IMR-90 (cell line): Measurements from ENCODE around the gene C20orf202. TPM values are rescaled to one million over a fixed set of nuclear protein-coding genes. Genes with fewer than 3 reads are reported as not detected.

Source experiments
- ATAC-seq: fragments of 200-7000 bp; cut with Tn5 transposase; 2 replicates; pipeline ENCODE4 v1.9.1; 2020; ENCODE audit warnings: low read depth, mild to moderate bottlenecking, moderate library complexity
- BruUV-seq: library from RNA; stranded (reverse); fragments of 400-500 nt; replicated peaks from 2 replicates; lab custom pipeline; 2021; lab: Mats Ljungman, UMichigan
- CTCF ChIA-PET: fragments of 300-600 bp; formaldehyde crosslinking; extraction: SDS; loops from one replicate; lab custom pipeline; 2021; ENCODE audit warnings: antibody characterized with exemption; lab: Yijun Ruan, JAX
- POLR2A ChIA-PET: fragments of 300-600 bp; sonication (Branson Sonifier 250); formaldehyde crosslinking; loops from one replicate; lab custom pipeline; 2022; ENCODE audit warnings: antibody characterized with exemption; ENCODE audit not compliant: unreplicated experiment; lab: Charles Lee
- DNase-seq: peaks from one replicate; pipeline ENCODE4 v3.0.0; 2013
- H2AFZ ChIP-seq: replicated peaks from 2 replicates; pipeline ENCODE3; 2013; ENCODE audit warnings: low read length, mild to moderate bottlenecking; ENCODE audit not compliant: poor library complexity
- H2AK5ac ChIP-seq: 2 replicates; pipeline ENCODE4 v1.6.1; 2013; ENCODE audit warnings: low read depth, low read length, inconsistent platforms
- H2AK9ac ChIP-seq: replicated peaks from 2 replicates; pipeline ENCODE3; 2013; ENCODE audit warnings: mild to moderate bottlenecking, low read depth, low read length, moderate library complexity; ENCODE audit not compliant: poor library complexity
- H2BK120ac ChIP-seq: 2 replicates; pipeline ENCODE4 v1.6.1; 2013; ENCODE audit warnings: low read depth, low read length, inconsistent platforms
- H2BK15ac ChIP-seq: 3 replicates; pipeline ENCODE4 v1.6.1; 2013; ENCODE audit warnings: low read depth, low read length, inconsistent platforms
- H2BK20ac ChIP-seq: 2 replicates; pipeline ENCODE4 v1.6.1; 2013; ENCODE audit warnings: low read depth, mild to moderate bottlenecking, inconsistent platforms, low read length, moderate library complexity
- H2BK5ac ChIP-seq: 2 replicates; pipeline ENCODE4 v1.6.1; 2013; ENCODE audit warnings: mild to moderate bottlenecking, low read depth, low read length, inconsistent platforms; ENCODE audit not compliant: poor library complexity, severe bottlenecking
- H3K14ac ChIP-seq: replicated peaks from 2 replicates; pipeline ENCODE4 v1.6.1; 2013; ENCODE audit warnings: low read depth, low read length, inconsistent platforms
- H3K18ac ChIP-seq: 2 replicates; pipeline ENCODE4 v1.6.1; 2013; ENCODE audit warnings: low read depth, low read length, control low read depth
- H3K23ac ChIP-seq: 2 replicates; pipeline ENCODE4 v1.6.1; 2013; ENCODE audit warnings: low read depth, low read length, inconsistent platforms
- H3K27ac ChIP-seq: 2 replicates; pipeline ENCODE4 v1.5.1; 2013; ENCODE audit warnings: mild to moderate bottlenecking, control low read depth, low read length; ENCODE audit not compliant: insufficient read depth
- H3K27me3 ChIP-seq: 2 replicates; pipeline ENCODE4 v1.6.1; 2013; ENCODE audit warnings: low read length; ENCODE audit not compliant: control insufficient read depth, insufficient read depth
- H3K36me3 ChIP-seq: 2 replicates; pipeline ENCODE4 v1.6.1; 2013; ENCODE audit warnings: low read length, mixed read lengths; ENCODE audit not compliant: control insufficient read depth, insufficient read depth
- H3K4ac ChIP-seq: 2 replicates; pipeline ENCODE4 v1.6.1; 2013; ENCODE audit warnings: low read depth, low read length, inconsistent platforms
- H3K4me1 ChIP-seq: 2 replicates; pipeline ENCODE4 v1.6.1; 2013; ENCODE audit warnings: low read length, mixed read lengths; ENCODE audit not compliant: control insufficient read depth, insufficient read depth
- H3K4me2 ChIP-seq: 2 replicates; pipeline ENCODE4 v1.6.1; 2013; ENCODE audit warnings: low read depth, mild to moderate bottlenecking, control low read depth, low read length, moderate library complexity
- H3K4me3 ChIP-seq: 2 replicates; pipeline ENCODE4 v1.5.1; 2013; ENCODE audit warnings: low read depth, mild to moderate bottlenecking, control low read depth, low read length, moderate library complexity; ENCODE audit not compliant: insufficient read depth
- H3K56ac ChIP-seq: 2 replicates; pipeline ENCODE4 v1.6.1; 2013; ENCODE audit warnings: low read length, inconsistent platforms; ENCODE audit not compliant: insufficient read depth; ENCODE audit errors: extremely low read depth
- H3K79me1 ChIP-seq, 2 experiments: 2 replicates each; pipeline ENCODE4 v1.6.1; 2013; ENCODE audit warnings: low read length in 2 of 2, inconsistent platforms in 1 of 2, low read depth in 1 of 2
- H3K9ac ChIP-seq: 2 replicates; pipeline ENCODE4 v1.6.1; 2013; ENCODE audit warnings: low read depth, low read length, control low read depth
- H3K9me1 ChIP-seq: 2 replicates; pipeline ENCODE4 v1.6.1; 2013; ENCODE audit warnings: low read length, inconsistent platforms; ENCODE audit not compliant: insufficient read depth
- H3K9me3 ChIP-seq: 2 replicates; pipeline ENCODE4 v1.6.1; 2013; ENCODE audit warnings: low read length; ENCODE audit not compliant: control insufficient read depth, insufficient read depth
- H4K20me1 ChIP-seq: 2 replicates; pipeline ENCODE4 v1.6.1; 2013; ENCODE audit warnings: low read length, inconsistent platforms; ENCODE audit not compliant: insufficient read depth
- H4K5ac ChIP-seq: 2 replicates; pipeline ENCODE4 v1.6.1; 2013; ENCODE audit warnings: mild to moderate bottlenecking, low read depth, low read length, control low read depth
- H4K8ac ChIP-seq, 2 experiments: 2 replicates each; pipeline ENCODE4 v1.6.1; 2013; ENCODE audit warnings: low read depth in 2 of 2, low read length in 2 of 2, control low read depth in 1 of 2, inconsistent platforms in 1 of 2
- H4K91ac ChIP-seq: 2 replicates; pipeline ENCODE4 v1.6.1; 2013; ENCODE audit warnings: low read depth, low read length, inconsistent platforms; ENCODE audit not compliant: insufficient read depth
- BHLHE40 ChIP-seq: fragments of 150-350 bp; IDR thresholded peaks from 2 replicates; pipeline ENCODE4 v1.6.1; 2016; ENCODE audit warnings: mild to moderate bottlenecking, low read depth, low read length
- CEBPB ChIP-seq: IDR thresholded peaks from 2 replicates; pipeline ENCODE4 v1.6.1; 2012; ENCODE audit warnings: low read depth, low read length, improper control_type of control experiment
- CHD1 ChIP-seq: IDR thresholded peaks from 2 replicates; pipeline ENCODE4 v1.6.1; 2012; ENCODE audit warnings: low read depth, low read length, improper control_type of control experiment
- CTCF ChIP-seq: conservative IDR thresholded peaks from 2 replicates; pipeline ENCODE4 v1.5.1; 2012; ENCODE audit warnings: mild to moderate bottlenecking, low read depth, low read length, improper control_type of control experiment
- ELK1 ChIP-seq: fragments of 150-350 bp; IDR thresholded peaks from 2 replicates; pipeline ENCODE4 v1.6.1; 2016; ENCODE audit warnings: low read depth, mild to moderate bottlenecking, low read length, moderate library complexity, borderline replicate concordance
- FOS ChIP-seq: fragments of 150-350 bp; IDR thresholded peaks from 2 replicates; pipeline ENCODE4 v1.6.1; 2016; ENCODE audit warnings: low read depth, low read length
- MAFK ChIP-seq: IDR thresholded peaks from 2 replicates; pipeline ENCODE4 v1.6.1; 2012; ENCODE audit warnings: low read depth, low read length, improper control_type of control experiment
- MAZ ChIP-seq: IDR thresholded peaks from 2 replicates; pipeline ENCODE4 v1.6.1; 2012; ENCODE audit warnings: low read depth, mild to moderate bottlenecking, low read length, improper control_type of control experiment, moderate library complexity, borderline replicate concordance
- MXI1 ChIP-seq: IDR thresholded peaks from 2 replicates; pipeline ENCODE4 v1.6.1; 2012; ENCODE audit warnings: low read depth, mild to moderate bottlenecking, low read length, moderate library complexity, borderline replicate concordance
- NFE2L2 ChIP-seq: fragments of 150-350 bp; IDR thresholded peaks from 2 replicates; pipeline ENCODE4 v1.6.1; 2016; ENCODE audit warnings: low read depth, mild to moderate bottlenecking, low read length
- POLR2A ChIP-seq: IDR thresholded peaks from 2 replicates; pipeline ENCODE4 v1.6.1; 2012; ENCODE audit warnings: mild to moderate bottlenecking, low read depth, low read length
- RAD21 ChIP-seq: IDR thresholded peaks from 2 replicates; pipeline ENCODE4 v1.6.1; 2012; ENCODE audit warnings: low read length, improper control_type of control experiment
- RCOR1 ChIP-seq: IDR thresholded peaks from 2 replicates; pipeline ENCODE4 v1.6.1; 2012; ENCODE audit warnings: mild to moderate bottlenecking, low read length, improper control_type of control experiment; ENCODE audit not compliant: insufficient replicate concordance
- RFX5 ChIP-seq: IDR thresholded peaks from 2 replicates; pipeline ENCODE4 v1.8.0; 2012; ENCODE audit warnings: low read depth, mild to moderate bottlenecking, low read length, moderate library complexity
- SMC3 ChIP-seq: fragments of 150-350 bp; IDR thresholded peaks from 2 replicates; pipeline ENCODE4 v1.6.1; 2016; ENCODE audit warnings: low read depth, mild to moderate bottlenecking, antibody characterized with exemption, low read length, moderate library complexity
- USF2 ChIP-seq: fragments of 150-350 bp; IDR thresholded peaks from 2 replicates; pipeline ENCODE4 v1.6.1; 2017; ENCODE audit warnings: mild to moderate bottlenecking, antibody characterized with exemption, low read length, low read depth
- WGBS, 2 experiments: methylation state at CpG; one replicate each; pipeline versions ENCODE4 v1.1.5 to v1.1.7; 2013; ENCODE audit warnings: missing lambda C conversion rate in 2 of 2; ENCODE audit not compliant: insufficient read length in 1 of 2; ENCODE audit errors: extremely low coverage in 2 of 2; 5-methylcytosine and 5-hydroxymethylcytosine counted together
- dilution Hi-C: fragments of 300-500 bp; cut with HindIII; formaldehyde crosslinking; loops from one replicate; pipeline ENCODE4 v1.14.3; 2018; ENCODE audit warnings: low sequenced_read_pairs; ENCODE audit not compliant: unreplicated experiment
- in situ Hi-C: fragments of 300-500 bp; cut with MboI; formaldehyde crosslinking; loops from 3 replicates; pipeline ENCODE4 v1.14.3; 2019; ENCODE audit warnings: low sequenced_read_pairs, inconsistent platforms, mixed read lengths
- intact Hi-C: fragments of 100-400 bp; cut with micrococcal nuclease; formaldehyde crosslinking; loops from 2 replicates; pipeline ENCODE4 v1.10.0; 2022
- polyA plus RNA-seq, 3 experiments: library from polyadenylated mRNA; depleted of rRNA; stranded (reverse); fragments of >200 nt; gene quantifications; 2 replicates each; pipeline ENCODE4 v1.2.3, GENCODE V29; 2012; ENCODE audit warnings: low replicate concordance in 1 of 3
- total RNA-seq: library from RNA; depleted of rRNA; stranded (reverse); fragments of >200 nt; gene quantifications from 2 replicates; pipeline ENCODE4 v1.2.3, GENCODE V29; 2012

Gene C20orf202
- total and polyA plus RNA-seq, 2 of the 4 experiments (the other 2 are of a cell fraction) = not detected

- Histone ChIP-seq H4K20me1 (peaks cover 22% of the 10 kb centered on the region; the same call in 1 of the 2 replicates), H4K5ac (no peak overlapping the region), H3K9me3 (no peaks in the 10 kb centered on the region), H3K79me1 (no peaks in the 10 kb centered on the region; a peak in 1 of 4 replicates), H2BK5ac (no peak overlapping the region), H2AK5ac (no peak overlapping the region), H2BK20ac (no peak overlapping the region), H3K9me1 (peaks cover 22% of the 10 kb centered on the region), H3K14ac (no peak overlapping the region), H3K9ac (no peak overlapping the region), H2AK9ac (no peak overlapping the region), H3K23ac (no peak overlapping the region), H3K4me2 (no peak overlapping the region), H2AFZ (no peak overlapping the region), H3K4me3 (no peak overlapping the region), H3K18ac (no peak overlapping the region), H3K36me3 (peaks cover 56% of the 10 kb centered on the region), H3K27me3 (no peaks in the 10 kb centered on the region), H2BK15ac (no peak overlapping the region), H3K27ac (no peak overlapping the region), H3K4ac (no peak overlapping the region), H2BK120ac (no peak overlapping the region), H4K8ac (no peak overlapping the region), H3K4me1 (no peaks in the 10 kb centered on the region), H3K56ac (no peak overlapping the region), H4K91ac (no peak overlapping the region)
- in situ Hi-C loops (no loop called here), dilution Hi-C loops (no loop called here), intact Hi-C loops (no loop called here)
- no peak for TF ChIP-seq FOS
- TF ChIP-seq RAD21 = no peak
- TF ChIP-seq CTCF = no peak
- TF ChIP-seq USF2 = no peak
- no peak for TF ChIP-seq SMC3
- no peak for TF ChIP-seq MAFK
- TF ChIP-seq CHD1 = no peak
- TF ChIP-seq POLR2A = no peak
- TF ChIP-seq BHLHE40 = no peak
- no peak for TF ChIP-seq NFE2L2
- no peak for TF ChIP-seq ELK1
- TF ChIP-seq RFX5 = no peak
- no peak for TF ChIP-seq RCOR1
- no peak for TF ChIP-seq CEBPB
- TF ChIP-seq MXI1 = no peak
- TF ChIP-seq MAZ = no peak
- ChIA-PET CTCF (no interaction called here), POLR2A (no interaction called here)
- ATAC-seq (no peak), DNase-seq (no peak)
- BruUV-seq = no TSS peak
- no CpG with 5 or more reads among the region's 1 CpG for WGBS, 2 experiments
These were observed 36.1 kb upstream of the C20orf202 start for GRCh38 chr20:1166948-1167720.
